PC-3 (cell line): ENCODE results near the gene HECW1. TPM values are rescaled to one million over a fixed set of nuclear protein-coding genes. Genes with fewer than 3 reads are reported as not detected.
A peak's percentile ranks its signal among the peaks of the same experiment; 100 is the strongest.

Experiments used
- ATAC-seq: fragments of 200-7000 bp; cut with Tn5 transposase; 2 replicates; pipeline ENCODE4 v1.9.1; 2020; ENCODE audit warnings: mild to moderate bottlenecking, moderate library complexity
- BruUV-seq: library from RNA; stranded (reverse); fragments of 400-500 nt; replicated peaks from 2 replicates; lab custom pipeline; 2021; lab: Mats Ljungman, UMichigan
- CTCF ChIA-PET: fragments of 300-600 bp; sonication (Branson Sonifier 250); formaldehyde crosslinking; loops from one replicate; lab custom pipeline; 2022; ENCODE audit warnings: antibody characterized with exemption; lab: Charles Lee
- POLR2A ChIA-PET: fragments of 300-600 bp; sonication (Branson Sonifier 250); formaldehyde crosslinking; loops from one replicate; lab custom pipeline; 2022; ENCODE audit warnings: antibody characterized with exemption; ENCODE audit not compliant: unreplicated experiment; lab: Charles Lee
- DNase-seq: peaks from one replicate; pipeline ENCODE4 v3.0.0-alpha.2; 2015
- H2AFZ ChIP-seq: fragments of 300-600 bp; sonication (generic); 2 replicates; pipeline ENCODE4 v1.6.0; 2016; ENCODE audit warnings: antibody characterized with exemption, low read length
- H3F3A ChIP-seq: fragments of 300-600 bp; sonication (generic); one replicate; pipeline ENCODE4 v1.6.0; 2017; ENCODE audit warnings: antibody characterized with exemption, low read length, control low read depth, mild to moderate bottlenecking; ENCODE audit not compliant: unreplicated experiment
- H3K27ac ChIP-seq: fragments of 300-600 bp; sonication (generic); 2 replicates; pipeline ENCODE4 v1.5.1; 2016; ENCODE audit warnings: mild to moderate bottlenecking, low read length
- H3K27me3 ChIP-seq: fragments of 300-600 bp; sonication (generic); 2 replicates; pipeline ENCODE4 v1.6.1; 2016; ENCODE audit warnings: low read length, mixed read lengths
- H3K36me3 ChIP-seq: fragments of 300-600 bp; sonication (generic); 2 replicates; pipeline ENCODE4 v1.6.1; 2016; ENCODE audit warnings: low read depth, mixed run types, low read length, mixed read lengths
- H3K4me1 ChIP-seq: fragments of 300-600 bp; sonication (generic); 2 replicates; pipeline ENCODE4 v1.5.1; 2016; ENCODE audit warnings: low read length; ENCODE audit not compliant: insufficient read depth
- H3K4me2 ChIP-seq: fragments of 300-600 bp; sonication (generic); 2 replicates; pipeline ENCODE4 v1.6.0; 2016; ENCODE audit warnings: low read length
- H3K4me3 ChIP-seq: fragments of 300-600 bp; sonication (generic); 2 replicates; pipeline ENCODE4 v1.5.1; 2016; ENCODE audit warnings: mild to moderate bottlenecking, low read length, mixed read lengths
- H3K79me2 ChIP-seq: fragments of 300-600 bp; sonication (generic); 2 replicates; pipeline ENCODE4 v1.6.1; 2017; ENCODE audit warnings: low read length, mixed read lengths
- H3K9ac ChIP-seq: fragments of 300-600 bp; sonication (generic); 2 replicates; pipeline ENCODE4 v1.6.0; 2016; ENCODE audit warnings: mild to moderate bottlenecking, low read length
- H3K9me2 ChIP-seq: fragments of 300-600 bp; sonication (generic); replicated peaks from 2 replicates; pipeline ENCODE4 v1.6.1; 2016; ENCODE audit warnings: mixed run types, low read length, mixed read lengths
- H3K9me3 ChIP-seq: fragments of 300-600 bp; sonication (generic); 2 replicates; pipeline ENCODE4 v1.6.1; 2016; ENCODE audit warnings: low read length, mixed read lengths
- H4K20me1 ChIP-seq: fragments of 300-600 bp; sonication (generic); 2 replicates; pipeline ENCODE4 v1.6.1; 2016; ENCODE audit warnings: low read length, mixed read lengths
- EZH2 ChIP-seq: fragments of 300-600 bp; sonication (generic); IDR thresholded peaks from one replicate; pipeline ENCODE4 v1.6.1; 2017; ENCODE audit warnings: antibody characterized with exemption, mild to moderate bottlenecking, low read length; ENCODE audit not compliant: unreplicated experiment
- EZH2phosphoT487 ChIP-seq: fragments of 300-600 bp; sonication (generic); IDR thresholded peaks from 2 replicates; pipeline ENCODE4 v1.6.1; 2018; ENCODE audit warnings: mild to moderate bottlenecking, antibody characterized with exemption, low read length, borderline replicate concordance
- intact Hi-C: fragments of 100-400 bp; cut with micrococcal nuclease; formaldehyde crosslinking; loops from 2 replicates; pipeline ENCODE4 v1.9.0; 2023
- total RNA-seq: library from RNA; depleted of rRNA; stranded (reverse); fragments of >200 nt; gene quantifications from 2 replicates; pipeline ENCODE4 v1.2.3, GENCODE V29; 2014
- TF ChIP-seq, protein P1 (sequence below): fragments of 300-600 bp; sonication (generic); conservative IDR thresholded peaks from 2 replicates; pipeline ENCODE4 v1.5.1; 2017; ENCODE audit warnings: antibody characterized with exemption, low read depth, mild to moderate bottlenecking, low read length

HECW1 gene
- total RNA-seq, 1 experiment from 2014 or later = 3.0 TPM

GRCh38 chr7:43511029-43511428, 398.6 kb downstream of the HECW1 start:
- ChIA-PET CTCF (no interaction called here), POLR2A (interaction anchor here (0.7 kb wide), 1 partner anchor 9 kb away, joined by 3 read pairs; no protein-coding TSS in a partner anchor)
- no peak overlapping the region for H3K9ac ChIP-seq
- H2AFZ ChIP-seq = no peak overlapping the region
- DNase-seq (peak; percentile 15), ATAC-seq (no peak)
- intact Hi-C loops = no loop called here
- no peaks in the 10 kb centered on the region for H3K9me3 ChIP-seq
- BruUV-seq = no TSS peak
- H3K36me3 ChIP-seq = no peaks in the 10 kb centered on the region
- no peaks in the 10 kb centered on the region for H3K27me3 ChIP-seq
- no peak overlapping the region for H3K4me2 ChIP-seq
- TF ChIP-seq EZH2phosphoT487 = no peak
- TF ChIP-seq, protein P1, sequence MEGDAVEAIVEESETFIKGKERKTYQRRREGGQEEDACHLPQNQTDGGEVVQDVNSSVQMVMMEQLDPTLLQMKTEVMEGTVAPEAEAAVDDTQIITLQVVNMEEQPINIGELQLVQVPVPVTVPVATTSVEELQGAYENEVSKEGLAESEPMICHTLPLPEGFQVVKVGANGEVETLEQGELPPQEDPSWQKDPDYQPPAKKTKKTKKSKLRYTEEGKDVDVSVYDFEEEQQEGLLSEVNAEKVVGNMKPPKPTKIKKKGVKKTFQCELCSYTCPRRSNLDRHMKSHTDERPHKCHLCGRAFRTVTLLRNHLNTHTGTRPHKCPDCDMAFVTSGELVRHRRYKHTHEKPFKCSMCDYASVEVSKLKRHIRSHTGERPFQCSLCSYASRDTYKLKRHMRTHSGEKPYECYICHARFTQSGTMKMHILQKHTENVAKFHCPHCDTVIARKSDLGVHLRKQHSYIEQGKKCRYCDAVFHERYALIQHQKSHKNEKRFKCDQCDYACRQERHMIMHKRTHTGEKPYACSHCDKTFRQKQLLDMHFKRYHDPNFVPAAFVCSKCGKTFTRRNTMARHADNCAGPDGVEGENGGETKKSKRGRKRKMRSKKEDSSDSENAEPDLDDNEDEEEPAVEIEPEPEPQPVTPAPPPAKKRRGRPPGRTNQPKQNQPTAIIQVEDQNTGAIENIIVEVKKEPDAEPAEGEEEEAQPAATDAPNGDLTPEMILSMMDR = peak; percentile 23; the same call in 1 of the 2 replicates
- no peak for TF ChIP-seq EZH2
- no peaks in the 10 kb centered on the region for H3K4me1 ChIP-seq
- no peaks in the 10 kb centered on the region for H3F3A ChIP-seq
- H3K27ac ChIP-seq = no peak overlapping the region
- no peaks in the 10 kb centered on the region for H3K79me2 ChIP-seq
- H3K4me3 ChIP-seq = no peak overlapping the region
- no peaks in the 10 kb centered on the region for H4K20me1 ChIP-seq
- no peaks in the 10 kb centered on the region for H3K9me2 ChIP-seq

DNA sequence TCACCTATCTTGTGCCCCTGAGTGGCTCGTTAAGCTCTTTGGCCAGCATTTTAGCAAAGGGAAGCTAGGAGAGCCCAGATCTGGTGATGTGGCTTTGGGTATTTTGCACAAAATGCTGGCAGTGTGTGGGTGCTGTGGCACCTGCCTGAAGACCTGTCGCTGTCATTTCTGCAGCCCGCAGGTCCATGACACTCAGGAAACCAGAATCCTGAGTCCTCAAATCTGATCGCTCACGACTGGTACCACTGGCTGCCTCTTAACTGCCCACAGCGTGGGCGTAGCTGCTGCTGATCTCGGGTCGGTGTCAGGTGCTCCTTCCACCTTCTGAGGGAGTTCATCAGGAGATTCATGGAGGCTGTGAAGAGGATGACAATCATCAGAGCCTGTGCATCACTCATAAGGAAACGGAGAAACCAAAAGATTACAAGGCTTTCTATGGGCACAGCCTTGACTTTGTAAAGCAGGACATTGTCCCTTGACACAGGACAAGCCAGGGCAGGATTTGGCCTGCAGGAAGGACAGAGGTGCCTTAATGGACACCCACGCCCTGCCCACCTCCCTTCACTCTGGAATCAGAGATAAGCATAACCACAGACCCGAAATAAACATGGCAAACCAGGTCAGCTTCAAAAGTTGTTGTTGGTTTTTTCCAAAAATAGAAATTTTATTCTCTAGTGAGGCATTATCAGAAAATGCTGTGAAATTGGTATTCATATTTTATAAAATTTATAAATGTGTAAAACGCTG, 399.5 kb downstream of the HECW1 start:
- Histone ChIP-seq H3K79me2 (no peaks in the 10 kb centered on the region), H3K4me3 (no peak overlapping the region), H3K27me3 (no peaks in the 10 kb centered on the region), H3K4me1 (peaks cover 6% of the 10 kb centered on the region; the same call in 1 of the 2 replicates), H3K36me3 (no peaks in the 10 kb centered on the region), H3K9me3 (no peaks in the 10 kb centered on the region), H4K20me1 (no peaks in the 10 kb centered on the region), H3K9ac (no peak overlapping the region), H2AFZ (no peak overlapping the region), H3K4me2 (no peak overlapping the region), H3K27ac (no peak overlapping the region), H3K9me2 (no peaks in the 10 kb centered on the region), H3F3A (no peaks in the 10 kb centered on the region)
- CTCF ChIA-PET = no interaction called here
- BruUV-seq = no TSS peak
- no peak for TF ChIP-seq EZH2
- ATAC-seq (no peak), DNase-seq (no peak)
- intact Hi-C loops = no loop called here
- POLR2A ChIA-PET = interaction anchor here (0.7 kb wide), 1 partner anchor 8 kb away, joined by 3 read pairs; no protein-coding TSS in a partner anchor

DNA sequence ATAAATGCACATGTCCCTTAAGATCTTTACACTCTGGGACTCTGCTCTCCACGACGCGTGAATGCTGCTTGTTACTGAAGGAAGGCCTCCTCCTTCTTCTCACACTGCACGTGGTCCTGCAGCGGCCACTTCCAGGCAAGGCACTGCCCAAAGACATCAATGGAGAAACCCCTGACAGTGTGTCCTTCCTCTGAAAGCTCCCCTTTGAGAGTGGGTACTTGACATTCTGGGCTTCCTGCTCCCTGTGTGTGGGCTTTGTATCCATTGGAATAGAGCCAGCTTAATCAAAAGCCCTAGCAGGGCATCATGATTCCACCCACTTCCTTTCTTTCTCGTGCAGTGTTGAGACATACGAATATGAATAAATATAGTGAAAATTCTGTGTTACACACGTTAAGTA, 400.8 kb downstream of the HECW1 start:
- H4K20me1 ChIP-seq = no peaks in the 10 kb centered on the region
- H3F3A ChIP-seq = no peaks in the 10 kb centered on the region
- no peaks in the 10 kb centered on the region for H3K9me2 ChIP-seq
- DNase-seq = no peak
- peaks cover 14% of the 10 kb centered on the region for H3K4me1 ChIP-seq
- intact Hi-C loops = no loop called here
- H3K36me3 ChIP-seq = no peaks in the 10 kb centered on the region
- H3K79me2 ChIP-seq = no peaks in the 10 kb centered on the region
- TF ChIP-seq EZH2phosphoT487 (no peak), EZH2 (no peak)
- TF ChIP-seq, protein P1 = no peak
- no peak overlapping the region for H3K27ac ChIP-seq
- H3K9ac ChIP-seq = no peak overlapping the region
- no peak overlapping the region for H3K4me3 ChIP-seq
- POLR2A ChIA-PET = interaction anchor here (0.6 kb wide), 1 partner anchor 242 kb away, joined by 4 read pairs; no protein-coding TSS in a partner anchor
- H2AFZ ChIP-seq = no peak overlapping the region
- no peak for ATAC-seq
- H3K9me3 ChIP-seq = no peaks in the 10 kb centered on the region
- CTCF ChIA-PET = no interaction called here
- H3K27me3 ChIP-seq = no peaks in the 10 kb centered on the region
- H3K4me2 ChIP-seq = no peak overlapping the region
- no TSS peak for BruUV-seq
